Measurements from ENCODE around the gene REEP1. TPM values are rescaled to one million over a fixed set of nuclear protein-coding genes. Genes with fewer than 3 reads are reported as not detected.
"Not testable (repeated sequence)": the region's sequence is repeated elsewhere in the genome, so short reads cannot be mapped to it uniquely, and the experiment has no call there.

REEP1 gene
- total RNA-seq, 4 donors from 2014 or later = 1.7 to 12.0 (median 3.6) TPM

GRCh38 chr2:86347401-86347800 is 10.0 kb upstream of the REEP1 start:
- peaks cover 0 to 8% (median 2%) of the 10 kb centered on the region in 4 donors for H3K4me1 ChIP-seq
- no peak for DNase-seq
- no peak overlapping the region for H3K4me3 ChIP-seq
- H3K9me3 ChIP-seq = no peaks in the 10 kb centered on the region
- no peaks in the 10 kb centered on the region for H3K36me3 ChIP-seq
- H3K27me3 ChIP-seq = no peaks in the 10 kb centered on the region
- TF ChIP-seq POLR2A (IDR thresholded peaks at IDR 0.05) = no peak
- no peak for TF ChIP-seq CTCF (IDR thresholded peaks at IDR 0.05)
- no peak overlapping the region for H3K27ac ChIP-seq

- not testable (repeated sequence) for H3K4me1 ChIP-seq, H3K4me3 ChIP-seq, DNase-seq, H3K9me3 ChIP-seq, H3K27ac ChIP-seq, H3K27me3 ChIP-seq, H3K36me3 ChIP-seq
Observed at GRCh38 chr2:86345783-86346370, 8.5 kb upstream of the REEP1 start.

- H3K9me3 ChIP-seq = peaks cover 0 to 6% (median 3%) of the 10 kb centered on the region in 4 donors
- DNase-seq = no peak
- no peak overlapping the region for H3K27ac ChIP-seq
- no peak for TF ChIP-seq CTCF (IDR thresholded peaks at IDR 0.05)
- TF ChIP-seq POLR2A (IDR thresholded peaks at IDR 0.05) = no peak
- H3K4me1 ChIP-seq = no peaks in the 10 kb centered on the region
- no peak overlapping the region for H3K4me3 ChIP-seq
- H3K27me3 ChIP-seq = no peaks in the 10 kb centered on the region
- no peaks in the 10 kb centered on the region for H3K36me3 ChIP-seq
Observed at GRCh38 chr2:86344404-86344803, 7.0 kb upstream of the REEP1 start.

GRCh38 chr2:86342488-86342887 is 5.1 kb upstream of the REEP1 start:
- Histone ChIP-seq H3K4me1 (peaks cover 0 to 8% (median 2%) of the 10 kb centered on the region in 4 donors), H3K27me3 (no peaks in the 10 kb centered on the region), H3K9me3 (peaks cover 0 to 6% (median 3%) of the 10 kb centered on the region in 4 donors), H3K36me3 (no peaks in the 10 kb centered on the region), H3K4me3 (no peak overlapping the region), H3K27ac (no peak overlapping the region)
- TF ChIP-seq CTCF (IDR thresholded peaks at IDR 0.05) (no peak), POLR2A (IDR thresholded peaks at IDR 0.05) (no peak)
- DNase-seq = no peak

- Histone ChIP-seq H3K9me3 (peaks cover 0 to 6% (median 3%) of the 10 kb centered on the region in 4 donors), H3K36me3 (no peaks in the 10 kb centered on the region), H3K27me3 (peaks cover 0 to 4% of the 10 kb centered on the region in 2 donors), H3K4me3 (no peak overlapping the region), H3K4me1 (peaks cover 0 to 15% (median 9%) of the 10 kb centered on the region in 4 donors), H3K27ac (no peak overlapping the region)
- TF ChIP-seq CTCF (IDR thresholded peaks at IDR 0.05) (no peak), POLR2A (IDR thresholded peaks at IDR 0.05) (no peak)
- no peak for DNase-seq
Observed at GRCh38 chr2:86341470-86341869, 4.0 kb upstream of the REEP1 start.

- H3K36me3 ChIP-seq = no peaks in the 10 kb centered on the region
- no peak overlapping the region for H3K4me3 ChIP-seq
- DNase-seq = no peak
- H3K27me3 ChIP-seq = peaks cover 0 to 9% of the 10 kb centered on the region in 2 donors
- H3K27ac ChIP-seq = no peak overlapping the region
- peaks cover 0 to 6% (median 3%) of the 10 kb centered on the region in 4 donors for H3K9me3 ChIP-seq
- peaks cover 0 to 18% (median 9%) of the 10 kb centered on the region in 4 donors for H3K4me1 ChIP-seq
- no peak for TF ChIP-seq CTCF (IDR thresholded peaks at IDR 0.05)
- no peak for TF ChIP-seq POLR2A (IDR thresholded peaks at IDR 0.05)
Observed at GRCh38 chr2:86338778-86339295, 1.4 kb upstream of the REEP1 start.

All from Peyer's patch (tissue), 4 donors.